Measurements from ENCODE around the gene CDC6.
A peak's percentile ranks its signal among the peaks of the same experiment; 100 is the strongest.

Gene CDC6

DNA sequence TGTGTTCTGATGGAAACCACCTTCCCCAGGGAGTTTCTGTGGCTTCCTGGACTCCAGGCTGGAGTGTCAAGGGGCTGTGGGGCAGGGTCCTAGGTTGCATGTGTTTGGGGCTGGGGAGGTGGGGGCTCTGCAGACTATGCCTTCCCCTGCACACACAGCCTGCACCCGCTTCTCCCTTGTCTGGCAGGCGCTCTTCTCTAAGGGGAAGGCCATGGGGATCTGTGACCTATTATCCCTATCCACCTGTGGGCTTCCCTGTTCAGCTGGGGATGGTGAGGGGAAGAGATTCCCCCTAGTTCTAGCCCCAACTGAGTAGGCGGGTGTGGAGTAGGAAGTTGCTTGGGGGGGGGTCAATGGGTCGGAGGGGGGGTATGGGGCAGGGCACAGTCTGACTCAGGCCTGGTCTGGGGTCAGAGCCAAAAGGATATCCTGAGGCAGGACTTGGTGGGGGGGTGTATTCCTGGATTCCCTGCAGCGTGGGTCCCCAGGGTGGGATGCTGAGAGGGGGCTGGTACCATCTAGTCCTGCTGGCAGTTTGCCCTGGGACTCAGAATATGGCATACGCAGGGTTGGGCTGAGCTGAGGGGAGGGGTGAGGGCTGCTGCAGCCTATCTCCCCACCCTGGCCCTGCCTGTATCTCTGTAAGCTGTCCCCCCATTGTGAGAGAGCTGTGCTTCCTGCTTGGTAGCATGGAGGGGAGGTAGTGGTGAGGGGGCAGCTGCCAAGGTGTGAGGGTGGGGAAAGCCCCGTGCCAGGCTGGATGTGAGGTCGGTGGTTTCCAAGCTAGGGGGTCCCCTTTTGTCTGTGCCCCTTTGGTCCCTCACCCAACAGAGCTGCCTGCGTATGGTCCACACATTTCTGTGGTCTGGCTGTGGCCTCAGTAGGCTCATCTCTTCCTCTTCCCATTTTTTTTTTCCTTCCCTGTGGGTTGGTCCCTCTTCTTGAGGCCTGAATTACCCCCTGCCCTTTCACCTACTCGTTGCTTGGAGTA is 36.0 kb downstream of the CDC6 start:
- DNase-seq = no peak

- DNase-seq = no peak
Observed at GRCh38 chr17:40325156-40326013, 37.7 kb downstream of the CDC6 start.

DNA sequence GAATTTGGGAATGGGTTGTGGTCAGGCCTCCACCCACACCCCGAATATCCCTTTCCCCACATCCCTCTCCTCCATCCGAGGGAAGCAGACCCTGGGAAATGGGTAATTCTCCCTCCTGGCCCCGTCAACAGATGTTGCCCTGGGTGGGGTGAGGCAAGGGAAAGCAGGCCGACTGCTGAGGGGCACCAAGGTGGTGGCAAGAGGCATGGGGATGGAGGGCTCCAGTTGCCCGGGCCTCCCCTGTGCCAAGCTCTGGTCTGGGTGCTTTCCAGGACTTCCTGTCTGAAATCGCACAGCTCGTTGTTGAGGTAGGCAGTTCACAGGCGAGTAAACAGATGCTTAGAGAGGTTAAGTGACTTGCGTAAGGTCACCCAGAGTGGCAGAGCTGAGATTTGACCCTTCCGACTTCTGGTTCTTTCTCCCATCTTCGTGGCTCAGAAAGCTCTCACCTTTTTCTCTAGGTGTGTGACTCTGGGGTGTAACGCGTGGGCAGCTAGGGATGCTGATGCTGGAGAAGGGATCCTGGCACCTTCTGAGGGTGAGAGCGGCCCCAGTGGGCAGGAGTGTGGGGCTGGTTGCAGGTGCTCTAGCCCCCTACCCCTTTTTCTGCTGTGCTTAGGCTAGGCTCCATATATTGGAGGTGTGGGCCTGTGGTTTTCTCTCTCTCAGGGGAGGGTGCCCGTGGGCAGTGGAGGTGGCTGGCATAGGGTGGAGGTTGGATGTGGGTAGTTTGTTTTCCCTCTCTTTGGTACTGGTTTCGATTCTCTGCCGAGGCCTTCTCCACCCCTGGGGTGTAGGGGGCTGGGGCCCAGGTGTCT is 38.5 kb downstream of the CDC6 start:
- no peak for DNase-seq

GRCh38 chr17:40326832-40327199 is 39.1 kb downstream of the CDC6 start:
- no peak for DNase-seq

- no peak for DNase-seq
Observed at GRCh38 chr17:40327244-40327729, 39.6 kb downstream of the CDC6 start.

DNA sequence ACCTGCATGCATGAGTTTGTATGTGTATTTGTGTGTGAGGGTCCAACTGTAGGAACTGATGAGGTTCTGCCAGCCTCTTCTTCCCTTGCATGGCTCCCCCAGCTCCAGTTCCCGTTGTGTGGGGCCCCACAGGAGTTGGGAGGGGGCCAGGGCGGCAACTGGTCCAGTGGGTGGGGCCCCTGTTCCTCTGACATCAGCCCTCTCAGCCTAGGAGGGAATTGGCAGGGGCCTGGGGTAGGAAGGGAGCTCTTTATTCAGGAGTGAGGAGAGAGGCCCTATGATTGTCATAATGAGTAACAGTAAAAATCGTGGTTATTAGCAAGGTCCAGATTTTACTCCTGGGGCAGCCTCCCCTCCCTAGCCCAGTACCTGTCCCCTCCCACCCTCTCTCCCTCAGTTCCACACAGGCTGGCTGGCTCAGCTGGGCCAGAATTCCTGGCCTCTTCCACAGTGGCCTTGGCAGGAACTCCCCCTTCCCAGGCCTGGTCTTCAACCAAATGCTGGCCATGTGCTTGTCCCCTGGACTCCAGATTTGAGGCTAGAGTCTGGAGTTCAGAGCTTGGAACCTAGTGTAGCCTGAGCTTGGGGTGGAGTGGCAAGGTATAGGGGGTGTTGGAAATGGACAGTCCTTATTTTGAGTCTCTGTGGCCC is 40.2 kb downstream of the CDC6 start:
- DNase-seq = no peak

- DNase-seq = no peak
Observed at GRCh38 chr17:40328386-40328766, 40.7 kb downstream of the CDC6 start.

DNA sequence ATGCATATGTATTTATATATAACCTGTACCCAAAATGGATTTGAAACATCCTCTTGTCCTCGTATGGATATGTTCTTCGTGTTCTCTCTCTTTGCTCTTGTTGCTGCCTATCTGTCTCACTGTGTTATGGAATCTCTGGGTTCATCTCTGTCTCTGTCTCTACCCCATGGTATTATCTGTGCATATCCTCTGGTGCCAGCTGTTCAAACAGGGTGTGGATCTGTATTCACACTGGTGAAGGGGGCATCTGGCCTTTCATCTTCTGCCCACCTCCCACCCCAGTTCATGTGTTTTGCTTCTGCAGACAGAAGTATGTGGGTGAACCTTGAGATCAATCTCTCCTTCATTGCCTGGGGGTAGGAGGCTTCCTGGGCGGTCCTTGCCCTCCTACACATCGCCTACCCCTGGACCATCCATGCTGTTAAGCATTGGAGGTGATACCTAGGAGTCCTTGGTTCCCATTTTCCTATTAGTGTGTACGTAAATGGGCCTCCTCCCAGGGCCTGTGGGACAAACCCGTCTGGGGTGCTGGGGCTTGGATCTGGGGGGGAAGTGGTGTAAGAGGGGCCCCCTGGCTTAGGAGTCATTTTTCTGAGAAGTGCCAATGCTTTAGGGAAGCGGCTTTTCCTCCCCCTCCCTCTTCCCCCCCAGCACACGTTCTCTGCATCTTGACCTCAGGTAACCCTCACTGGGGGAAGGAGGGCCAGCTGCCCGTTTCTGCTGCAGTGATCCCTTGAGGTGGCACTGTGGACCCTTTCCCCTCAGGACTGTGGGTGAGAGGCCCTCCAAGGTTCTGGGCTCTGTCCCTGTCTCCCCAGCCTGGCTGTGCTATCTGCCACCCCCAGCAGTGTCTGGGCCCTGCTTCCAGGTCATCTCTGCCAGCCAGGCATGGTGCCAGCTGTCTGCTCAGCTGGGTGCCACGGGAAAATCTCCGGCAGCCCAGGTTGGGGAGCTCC is 42.4 kb downstream of the CDC6 start:
- peak; percentile 56 for DNase-seq

DNA sequence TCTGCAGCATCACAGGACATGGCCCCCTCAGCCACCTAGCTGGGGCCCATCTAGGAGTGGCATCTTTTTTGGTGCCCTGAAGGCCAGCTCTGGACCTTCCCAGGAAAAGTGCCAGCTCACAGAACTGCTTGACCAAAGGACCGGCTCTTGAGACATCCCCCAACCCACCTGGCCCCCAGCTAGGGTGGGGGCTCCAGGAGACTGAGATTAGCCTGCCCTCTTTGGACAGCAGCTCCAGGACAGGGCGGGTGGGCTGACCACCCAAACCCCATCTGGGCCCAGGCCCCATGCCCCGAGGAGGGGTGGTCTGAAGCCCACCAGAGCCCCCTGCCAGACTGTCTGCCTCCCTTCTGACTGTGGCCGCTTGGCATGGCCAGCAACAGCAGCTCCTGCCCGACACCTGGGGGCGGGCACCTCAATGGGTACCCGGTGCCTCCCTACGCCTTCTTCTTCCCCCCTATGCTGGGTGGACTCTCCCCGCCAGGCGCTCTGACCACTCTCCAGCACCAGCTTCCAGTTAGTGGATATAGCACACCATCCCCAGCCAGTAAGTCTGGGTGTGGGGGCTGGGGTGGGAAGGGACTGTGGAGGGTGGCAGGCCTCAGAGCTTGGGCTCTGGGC is 43.3 kb downstream of the CDC6 start:
- DNase-seq = no peak

DNA sequence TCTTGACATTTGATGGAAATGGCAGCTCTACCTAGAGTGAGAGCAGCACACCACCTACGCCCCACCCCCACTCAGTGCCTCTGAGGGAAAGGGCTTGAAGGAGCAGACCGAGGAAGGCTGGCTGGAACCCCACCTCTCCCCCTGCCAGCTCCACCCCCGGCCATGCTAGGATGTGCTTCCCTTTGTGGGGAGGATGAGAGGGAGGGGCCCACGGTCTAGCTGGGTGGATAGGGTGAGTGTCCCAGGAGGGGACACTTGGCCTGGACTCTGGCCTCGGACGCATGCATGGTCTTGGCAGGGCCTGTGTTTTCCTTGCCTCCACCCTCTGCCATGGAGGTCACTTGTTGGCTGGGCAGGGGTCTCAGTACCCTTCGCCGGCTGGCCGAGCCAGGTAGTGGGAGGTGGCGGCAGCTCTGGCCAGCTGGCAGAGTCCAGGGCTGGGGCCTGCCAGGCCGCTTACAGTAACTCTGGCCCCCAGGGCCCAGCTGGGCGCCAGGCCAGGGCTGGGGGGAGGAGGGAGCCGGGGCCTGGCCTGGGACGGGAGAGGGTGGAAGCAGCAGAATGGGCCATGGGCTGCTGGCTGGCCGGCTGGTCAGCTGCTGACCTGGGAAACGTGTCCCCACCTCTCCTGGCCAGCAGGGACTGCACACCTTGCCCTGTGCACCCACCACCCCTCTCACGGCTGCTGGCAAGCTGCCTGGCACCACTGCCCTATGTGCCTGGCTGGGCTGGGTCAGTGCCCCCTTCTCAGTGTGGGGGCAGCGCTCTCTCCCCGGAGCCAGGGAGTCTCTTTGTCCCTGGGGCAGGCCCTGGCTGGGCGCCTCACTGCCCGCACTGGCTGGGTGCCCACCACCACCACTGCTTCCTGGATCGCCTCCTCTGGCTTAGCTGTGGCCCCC is 44.3 kb downstream of the CDC6 start:
- no peak for DNase-seq

DNA sequence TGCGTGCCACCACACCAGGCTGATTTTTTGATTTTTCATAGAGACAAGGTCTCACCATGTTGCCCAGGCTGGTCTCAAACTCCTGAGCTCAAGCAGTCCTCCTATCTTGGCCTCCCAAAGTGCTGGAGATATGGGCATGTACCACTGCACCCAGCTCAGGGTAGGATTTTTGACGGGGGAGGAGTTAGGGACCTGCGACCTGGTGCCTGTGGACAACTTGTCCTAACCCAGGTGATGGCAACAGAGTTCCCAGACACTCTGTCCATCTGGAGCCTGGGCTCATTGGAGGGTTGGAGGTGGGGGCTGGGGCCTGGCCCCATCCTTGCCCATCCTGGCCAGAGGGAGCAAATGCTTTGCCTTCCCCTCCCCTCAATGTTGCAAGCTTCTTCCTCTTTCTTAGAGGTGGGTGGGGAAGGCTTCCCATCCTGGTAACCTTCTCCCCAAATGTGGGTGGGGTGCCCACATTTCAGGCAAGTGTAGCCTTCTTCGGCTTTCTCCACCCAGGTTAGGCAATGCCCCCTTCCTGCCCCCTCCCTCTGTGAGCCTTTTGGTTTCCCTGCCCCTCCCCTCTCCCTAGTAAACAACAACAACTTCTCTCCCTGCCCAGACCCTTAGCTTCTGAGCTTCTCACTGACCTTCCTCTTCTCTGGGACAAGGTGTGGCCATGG is 46.2 kb downstream of the CDC6 start:
- no peak for DNase-seq

DNA sequence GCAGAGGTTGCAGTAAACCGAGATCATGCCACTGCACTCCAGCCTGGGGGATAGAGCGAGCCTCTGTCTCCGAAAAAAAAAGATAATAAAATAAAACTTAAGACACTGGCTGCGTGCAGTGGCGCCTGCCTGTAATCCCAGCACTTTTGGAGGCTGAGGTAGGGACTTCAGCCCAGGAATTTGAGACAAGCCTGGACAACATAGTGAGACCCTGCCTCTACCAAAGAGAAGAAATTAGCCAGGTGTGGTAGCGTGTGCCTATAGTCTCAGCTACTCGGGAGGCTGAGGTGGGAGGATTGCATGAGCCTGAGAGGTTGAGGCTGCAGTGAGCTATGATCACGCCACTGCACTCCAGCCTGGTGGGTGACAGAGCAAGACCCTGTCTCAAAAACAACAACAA is 47.9 kb downstream of the CDC6 start:
- no peak for DNase-seq

DNA sequence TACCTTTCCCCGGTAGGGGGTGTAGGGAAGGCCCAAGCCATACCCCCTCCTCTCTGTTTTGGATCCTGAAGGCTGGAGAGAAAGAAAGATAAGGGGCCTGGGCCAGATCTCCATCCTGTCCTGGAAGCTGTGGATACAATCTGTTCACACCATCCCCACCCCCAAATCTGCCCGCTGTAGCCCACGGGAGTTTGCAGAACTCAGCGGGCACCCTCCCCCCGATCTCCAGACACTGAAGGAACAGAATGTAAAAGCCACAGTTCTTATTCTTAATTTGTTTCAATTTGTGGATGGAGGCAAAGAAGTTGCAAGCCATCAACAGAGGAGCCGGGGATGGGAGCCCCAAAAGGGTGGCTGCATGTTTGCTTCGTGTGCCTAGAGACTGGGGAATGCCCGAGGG is 49.7 kb downstream of the CDC6 start:
- DNase-seq = no peak

DNA sequence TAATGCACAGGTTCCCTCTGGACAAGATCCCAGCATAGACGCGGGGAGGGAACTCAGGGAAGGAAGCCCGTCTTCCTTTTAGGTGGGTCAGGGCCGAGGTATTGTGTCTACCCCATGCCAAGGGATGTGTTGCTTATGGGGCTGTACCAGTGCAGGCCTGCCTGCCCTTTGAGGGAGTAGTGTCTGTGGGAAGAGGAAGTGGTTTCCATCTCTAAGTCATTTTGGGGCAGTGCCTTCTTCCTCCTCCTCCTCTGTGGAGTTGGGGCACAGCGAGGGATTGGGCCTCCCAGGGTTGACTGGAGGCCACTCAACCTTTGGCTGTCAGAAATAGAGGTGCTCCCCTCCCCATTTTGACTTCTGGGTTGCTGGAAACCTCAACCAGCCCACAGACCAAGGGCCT is 50.4 kb downstream of the CDC6 start:
- no peak for DNase-seq

GRCh38 chr17:40338941-40339649 is 51.4 kb downstream of the CDC6 start:
- DNase-seq = no peak

- no peak for DNase-seq
Observed at GRCh38 chr17:40340327-40340726, 52.6 kb downstream of the CDC6 start.

- DNase-seq = peak; percentile 23
Observed at GRCh38 chr17:40340880-40341807, 53.5 kb downstream of the CDC6 start.

Measured in NCI-H2171 treated with DMSO at 0.1 percent for 48 hours (cell line).